NOMO-1 treated with dmso at 0.1 percent for 144 hours (cell line): ENCODE data around the gene ARHGAP33.
A peak's percentile ranks its signal among the peaks of the same experiment; 100 is the strongest.

ENCODE experiments used
- DNase-seq: peaks from one replicate; lab custom pipeline; 2025; ENCODE audit not compliant: unreplicated experiment; lab: John Stamatoyannopoulos, UW

Gene ARHGAP33

DNA sequence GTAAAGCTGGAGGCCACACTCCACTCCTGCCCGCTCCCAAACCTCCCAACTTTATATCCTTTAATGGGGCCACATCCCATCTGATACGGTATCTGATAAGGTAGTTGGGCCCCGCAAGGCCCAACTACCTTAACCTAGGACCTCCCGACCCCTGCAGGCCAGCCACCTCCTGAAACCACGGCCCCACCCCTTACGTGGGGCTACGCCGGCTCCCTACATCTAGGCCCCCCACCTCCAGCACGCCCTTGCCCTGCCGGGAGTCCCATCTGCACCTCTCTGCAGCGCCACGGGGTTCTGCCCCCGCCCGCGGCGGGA, 35.3 kb upstream of the ARHGAP33 start:
- DNase-seq: no peak

DNA sequence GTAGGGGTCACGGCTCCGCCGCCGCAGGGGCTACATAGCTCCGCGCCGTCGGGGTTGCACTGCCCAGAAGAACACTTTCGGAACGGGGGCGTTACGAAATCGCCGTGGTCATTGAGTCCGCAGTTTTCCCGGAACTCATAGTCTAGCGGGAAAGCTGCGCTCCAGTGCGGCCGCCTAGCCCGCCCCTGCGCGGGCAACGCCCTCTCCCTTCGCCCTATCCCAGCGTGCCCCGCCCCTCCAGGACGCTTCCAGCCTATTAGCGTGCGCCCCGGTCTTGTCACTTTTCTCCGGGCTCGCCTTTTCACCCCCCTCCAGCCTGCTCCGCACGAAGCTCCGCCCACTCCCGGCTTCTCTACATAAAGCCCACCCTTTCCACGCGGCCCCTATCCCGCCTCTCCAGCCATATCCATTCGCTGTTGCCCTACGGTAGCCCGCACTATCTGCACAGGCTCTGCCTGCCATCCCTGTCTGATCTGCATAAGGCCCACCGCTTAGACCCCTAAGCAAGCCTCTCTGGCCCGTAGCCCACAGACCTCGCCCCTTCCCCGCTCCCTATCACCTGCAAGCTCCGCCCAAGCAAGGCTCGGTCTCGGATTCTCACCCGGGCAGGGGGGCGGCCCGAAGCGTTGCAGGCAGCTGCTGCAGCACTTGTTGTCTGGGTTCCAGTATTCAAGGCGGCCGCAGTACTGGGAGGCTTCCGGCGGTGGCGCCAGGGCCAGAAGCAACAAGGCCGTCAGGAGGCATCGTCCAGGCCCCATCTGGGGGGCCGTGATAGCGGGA, 34.8 kb upstream of the ARHGAP33 start:
- peak; percentile 95 for DNase-seq

DNA sequence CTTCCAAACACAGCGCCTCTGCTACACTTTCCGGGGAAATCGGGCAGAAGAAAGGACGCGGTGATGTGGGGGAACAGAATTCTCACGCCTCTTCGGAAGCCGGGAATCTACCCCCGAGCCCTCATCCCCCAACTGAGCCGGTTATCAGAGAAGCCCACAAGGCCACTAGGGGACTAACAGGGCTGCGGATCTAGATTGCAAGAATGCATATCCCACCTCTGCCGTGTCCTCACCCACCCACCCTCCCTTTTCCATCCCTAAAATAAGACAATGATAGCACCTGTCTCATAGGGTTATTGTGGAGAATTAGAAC, 34.2 kb upstream of the ARHGAP33 start:
- no peak for DNase-seq

DNA sequence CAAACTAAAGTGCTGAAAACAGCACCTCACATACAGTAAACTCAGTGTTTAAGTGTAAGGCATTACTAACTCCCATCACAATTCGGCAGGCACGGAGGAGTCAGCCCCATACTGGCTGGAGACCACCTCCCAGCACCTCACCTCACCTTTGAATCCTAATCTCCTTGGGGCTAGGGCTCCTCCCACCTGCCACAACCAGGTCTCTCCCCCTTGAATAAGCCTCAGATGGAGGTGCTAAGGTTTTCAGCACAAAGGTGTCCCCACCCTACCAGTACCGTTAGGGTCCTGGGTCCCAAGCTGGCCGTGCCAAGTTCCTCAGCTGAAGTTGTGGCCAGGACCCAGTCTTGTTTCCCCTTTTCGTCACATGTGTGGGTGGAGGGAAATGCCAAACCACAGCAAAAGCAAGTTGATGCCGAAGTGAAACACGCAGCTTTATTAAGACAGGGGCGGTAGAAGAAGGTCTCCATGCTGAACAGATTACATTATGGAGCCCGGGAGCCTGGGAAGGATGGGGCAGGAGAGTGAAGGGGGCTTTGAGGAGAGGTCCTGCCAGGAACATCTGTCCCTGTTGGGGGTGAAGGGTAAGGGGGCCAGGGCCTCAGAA, 33.1 kb upstream of the ARHGAP33 start, which contains the start of gene IGFLR1:
Gene IGFLR1 (minus strand): TSS at position 332 of the 604 bp plus-strand sequence. CDS start 1,272 bp downstream, outside the sequence.
- peak; percentile 58 for DNase-seq

DNA sequence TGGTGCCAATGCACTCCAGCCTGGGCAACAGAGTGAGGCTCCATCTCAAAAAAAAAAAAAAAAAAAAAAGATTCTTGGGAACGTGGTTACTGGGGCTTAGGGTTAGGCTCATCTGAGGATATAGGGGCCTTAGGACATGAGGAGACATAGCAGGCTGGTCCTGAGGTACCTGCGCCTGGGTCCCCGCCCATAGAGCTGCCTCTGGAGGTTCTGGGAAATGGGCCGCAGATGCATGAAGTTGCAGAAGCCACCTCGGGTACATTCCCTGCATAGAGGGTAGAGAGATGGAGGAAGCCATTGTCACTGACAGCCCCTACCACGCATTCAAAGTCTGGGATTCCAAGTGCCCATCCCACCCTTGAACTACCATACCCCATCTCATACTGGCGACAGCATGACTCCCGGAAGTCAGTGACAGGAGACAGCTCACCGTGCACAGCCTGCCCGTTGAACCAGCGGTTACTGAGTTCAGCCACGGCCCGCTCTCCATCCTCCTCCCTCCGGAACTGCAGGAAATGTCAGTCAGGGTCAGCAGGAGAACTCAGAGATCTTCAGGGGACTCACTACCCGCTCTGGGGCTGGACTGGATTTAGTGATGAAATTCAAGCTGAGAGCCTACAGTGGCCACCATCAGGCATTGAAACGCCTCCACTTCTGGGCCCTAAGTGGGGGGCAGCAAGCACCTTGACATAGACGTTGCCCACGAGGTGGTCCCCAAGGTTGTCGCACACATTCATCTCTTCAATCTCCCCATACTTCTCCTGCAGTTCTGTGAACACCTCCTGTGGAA, 31.5 kb upstream of the ARHGAP33 start:
- DNase-seq: no peak

DNA sequence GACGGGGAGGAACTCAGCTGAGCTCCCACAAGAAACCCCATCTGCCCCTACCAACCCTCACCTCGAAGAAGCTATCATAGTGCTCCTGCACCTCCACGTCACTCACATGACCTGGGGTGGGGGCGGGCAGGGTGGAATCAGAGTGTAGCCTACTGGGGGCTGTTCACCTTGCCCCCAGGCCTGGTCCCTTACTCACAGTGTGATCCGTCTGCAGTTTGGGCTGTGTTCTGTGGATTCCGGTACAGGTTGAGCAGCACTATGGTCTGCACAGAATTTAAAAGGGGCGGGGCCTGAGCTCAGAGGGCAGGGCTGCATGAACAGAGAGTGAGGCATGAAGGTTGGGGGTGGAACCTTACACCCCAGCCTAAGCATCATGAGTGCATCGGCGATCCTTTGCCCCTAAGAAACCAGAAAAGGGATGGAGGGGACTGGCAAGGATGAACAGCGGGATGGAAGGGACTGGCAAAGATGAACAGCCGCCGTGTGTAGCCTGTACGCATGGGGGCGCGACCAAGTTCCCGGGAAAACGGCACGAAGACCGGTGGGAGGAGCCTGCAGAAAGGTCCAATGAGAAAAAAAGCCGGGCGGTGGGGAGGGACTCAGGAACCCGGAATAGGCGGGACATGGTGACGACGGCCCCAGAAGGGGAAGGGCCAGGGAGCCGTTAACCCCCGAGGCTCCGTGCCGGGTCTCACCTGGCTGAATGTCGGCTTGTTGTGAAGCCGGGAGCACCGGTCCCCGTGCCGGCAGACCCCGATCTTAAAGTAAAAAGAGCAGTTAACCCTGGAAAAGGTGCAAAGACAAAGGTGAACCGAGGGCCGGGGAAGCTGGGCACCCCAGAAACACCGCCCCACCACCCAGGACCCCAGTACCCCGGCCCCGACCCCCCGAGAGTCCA, 30.7 kb upstream of the ARHGAP33 start:
- DNase-seq: peak; percentile 86

DNA sequence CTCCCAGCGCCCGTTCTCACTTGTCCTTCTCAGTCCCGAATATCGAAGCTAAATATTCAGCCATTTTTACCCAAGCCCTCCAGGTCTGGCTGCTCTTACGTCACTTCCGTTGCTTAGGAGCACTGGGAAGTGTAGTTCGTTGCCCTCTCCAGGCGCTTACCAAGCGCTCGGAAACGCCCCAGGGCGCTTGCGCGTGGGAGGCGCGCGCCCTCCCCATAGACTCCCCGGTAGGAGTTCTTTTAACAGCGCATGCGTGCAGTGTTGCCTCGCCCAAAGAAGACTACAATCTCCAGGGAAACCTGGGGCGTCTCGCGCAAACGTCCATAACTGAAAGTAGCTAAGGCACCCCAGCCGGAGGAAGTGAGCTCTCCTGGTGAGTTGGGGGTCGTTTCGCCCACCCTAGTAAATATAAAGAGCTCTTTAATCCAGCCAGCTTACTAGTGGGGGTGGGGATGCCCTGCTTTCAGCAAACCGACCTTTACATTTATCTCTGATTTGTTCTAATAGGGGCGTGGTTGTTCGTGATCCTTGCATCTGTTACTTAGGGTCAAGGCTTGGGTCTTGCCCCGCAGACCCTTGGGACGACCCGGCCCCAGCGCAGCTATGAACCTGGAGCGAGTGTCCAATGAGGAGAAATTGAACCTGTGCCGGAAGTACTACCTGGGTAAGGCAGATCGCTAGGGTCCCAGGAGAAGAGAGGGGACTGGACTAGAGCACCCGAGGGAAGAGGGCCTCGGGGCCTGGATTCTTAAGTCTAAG, 29.9 kb upstream of the ARHGAP33 start, which contains the start of the genes PSENEN and U2AF1L4:
Gene PSENEN (plus strand): TSS at position 324 of the 759 bp plus-strand sequence. CDS start 280 bp downstream, at position 604.
Gene U2AF1L4 (minus strand): TSS at position 91 of the 759 bp plus-strand sequence. CDS start 27 bp downstream, at position 64.
- DNase-seq: peak; percentile 96

DNA sequence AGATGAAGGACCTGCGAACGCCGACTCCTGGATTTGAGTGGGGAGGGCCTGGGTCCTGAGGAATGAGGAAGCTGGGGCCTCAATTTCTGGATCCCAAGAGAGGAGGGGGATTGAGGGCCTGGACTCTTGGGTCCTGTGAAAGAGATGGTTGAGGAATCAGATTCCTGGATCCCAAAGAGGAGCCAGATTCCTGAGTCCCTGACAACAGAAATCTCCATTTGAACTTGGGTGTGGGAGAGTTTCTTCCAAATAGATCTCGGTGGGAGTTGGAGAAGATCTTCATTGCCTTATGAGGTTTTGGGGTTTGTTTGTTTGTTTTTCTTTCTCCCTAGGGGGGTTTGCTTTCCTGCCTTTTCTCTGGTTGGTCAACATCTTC, 29.3 kb upstream of the ARHGAP33 start:
- DNase-seq: no peak

DNA sequence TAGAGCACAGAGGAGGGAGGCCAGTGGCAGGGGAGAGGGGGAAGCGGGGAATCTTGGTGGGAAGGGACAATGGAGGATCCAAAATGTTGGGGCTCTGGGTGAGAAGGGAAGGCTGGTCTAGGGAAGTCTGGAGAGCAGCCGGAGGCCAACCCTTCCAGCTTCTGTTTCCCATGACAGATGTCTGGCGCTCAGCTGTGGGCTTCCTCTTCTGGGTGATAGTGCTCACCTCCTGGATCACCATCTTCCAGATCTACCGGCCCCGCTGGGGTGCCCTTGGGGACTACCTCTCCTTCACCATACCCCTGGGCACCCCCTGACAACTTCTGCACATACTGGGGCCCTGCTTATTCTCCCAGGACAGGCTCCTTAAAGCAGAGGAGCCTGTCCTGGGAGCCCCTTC, 28.8 kb upstream of the ARHGAP33 start:
- no peak for DNase-seq

DNA sequence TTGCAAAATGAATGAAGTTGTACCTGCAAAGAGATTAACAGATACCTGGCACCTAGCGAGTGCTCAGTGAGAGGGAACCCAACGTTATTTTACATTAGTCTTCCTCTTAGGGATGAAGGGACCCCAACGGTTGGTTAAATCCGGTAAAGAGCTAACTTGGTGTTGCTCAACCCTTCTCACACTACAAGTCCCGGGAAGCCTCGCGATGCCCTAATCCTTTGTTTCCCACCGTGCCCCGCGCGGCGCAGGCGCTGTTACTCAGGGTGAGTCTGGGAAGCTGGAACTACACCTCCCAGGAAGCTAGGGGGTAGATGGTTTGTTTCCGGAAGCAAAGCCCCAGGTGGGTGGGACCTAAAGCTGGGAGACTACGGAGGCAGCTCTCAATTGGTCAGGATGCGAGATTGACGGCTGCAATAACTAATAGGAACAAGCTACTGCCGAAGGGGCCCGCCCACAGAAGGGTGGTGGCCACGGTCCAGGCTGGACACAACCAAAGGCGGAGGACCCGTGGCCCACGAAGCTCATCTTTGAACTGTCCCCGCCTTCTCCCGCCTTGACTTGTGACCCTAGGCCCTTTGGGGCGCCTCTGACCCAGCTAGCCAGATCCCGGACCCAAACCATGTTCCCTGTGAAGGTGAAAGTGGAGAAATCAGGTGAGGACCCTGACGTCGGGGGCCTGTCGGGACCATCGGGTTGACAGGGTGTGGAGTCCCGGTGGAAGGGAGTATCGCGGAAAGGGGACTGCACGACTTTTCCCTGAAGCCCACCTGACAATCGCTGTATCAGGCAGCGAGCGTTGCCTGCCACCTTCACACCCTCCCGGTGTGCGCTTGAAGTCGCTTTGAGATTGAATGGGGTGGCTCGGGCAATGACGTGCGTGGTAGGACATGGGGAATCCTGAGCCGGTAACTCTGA, 27.0 kb upstream of the ARHGAP33 start, which contains the start of gene LIN37:
Gene LIN37 (plus strand): TSS at position 471 of the 915 bp plus-strand sequence. CDS start 149 bp downstream, at position 620.
- DNase-seq: peak; percentile 98

DNA sequence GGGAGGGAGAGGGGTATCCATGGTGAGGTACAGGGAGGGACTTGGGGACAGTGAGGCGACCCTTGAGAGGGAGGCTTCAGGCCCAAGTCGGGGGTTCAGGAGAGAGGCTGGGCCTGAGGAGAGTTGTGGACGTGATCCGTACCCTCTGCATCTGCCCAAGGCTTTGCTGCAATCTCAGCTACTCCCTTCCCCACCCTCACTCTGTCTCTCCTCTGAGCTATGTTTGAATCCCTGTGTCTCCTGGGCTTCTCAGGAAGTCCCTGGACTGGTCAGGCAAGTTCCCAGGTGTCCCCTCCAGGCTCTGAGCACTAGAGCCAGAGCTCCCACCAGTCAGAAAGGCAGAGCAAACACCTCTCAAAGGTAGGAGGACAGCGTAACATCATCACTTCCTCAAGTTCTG, 25.2 kb upstream of the ARHGAP33 start:
- no peak for DNase-seq

DNA sequence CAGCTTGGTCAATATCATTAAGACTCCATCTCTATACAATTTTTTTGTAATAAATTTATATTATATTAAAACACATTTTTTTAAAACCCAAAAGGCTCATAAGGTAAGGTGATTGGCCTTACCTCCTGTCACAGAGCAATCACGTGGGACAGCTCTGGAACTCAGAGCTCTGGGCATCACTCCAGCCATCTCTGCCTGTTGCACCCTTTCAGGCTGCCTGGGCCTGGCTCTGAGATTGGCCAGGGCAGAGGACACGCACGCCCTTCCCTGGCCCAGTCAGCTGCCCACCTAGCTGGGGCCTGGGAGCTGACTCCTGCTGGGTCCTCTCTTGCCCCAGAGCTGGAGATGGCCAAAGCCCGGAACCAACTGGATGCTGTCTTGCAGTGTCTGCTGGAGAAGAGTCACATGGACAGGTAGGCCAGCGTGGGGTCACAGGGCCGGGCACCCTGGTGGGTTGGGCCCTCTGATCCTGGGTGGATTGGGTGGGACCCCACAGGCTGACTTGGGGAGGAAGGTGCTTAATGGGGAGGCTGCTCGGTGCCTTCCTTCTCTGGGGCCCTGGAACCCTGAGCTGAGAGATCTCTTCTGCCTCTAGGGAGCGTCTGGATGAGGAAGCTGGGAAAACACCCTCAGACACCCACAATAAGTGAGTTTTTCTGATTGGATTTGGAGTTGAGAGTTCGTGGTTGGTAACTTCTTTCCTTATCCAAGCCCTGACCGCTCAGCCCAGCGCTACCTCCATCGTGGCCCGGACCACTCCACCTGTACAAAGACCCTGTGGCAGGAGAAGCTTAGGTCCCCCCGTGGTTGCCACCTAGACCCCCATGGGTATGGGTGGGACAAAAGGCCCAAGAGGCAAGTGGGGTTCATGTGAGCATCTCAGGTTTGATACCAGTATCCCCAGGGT, 23.3 kb upstream of the ARHGAP33 start:
- no peak for DNase-seq

DNA sequence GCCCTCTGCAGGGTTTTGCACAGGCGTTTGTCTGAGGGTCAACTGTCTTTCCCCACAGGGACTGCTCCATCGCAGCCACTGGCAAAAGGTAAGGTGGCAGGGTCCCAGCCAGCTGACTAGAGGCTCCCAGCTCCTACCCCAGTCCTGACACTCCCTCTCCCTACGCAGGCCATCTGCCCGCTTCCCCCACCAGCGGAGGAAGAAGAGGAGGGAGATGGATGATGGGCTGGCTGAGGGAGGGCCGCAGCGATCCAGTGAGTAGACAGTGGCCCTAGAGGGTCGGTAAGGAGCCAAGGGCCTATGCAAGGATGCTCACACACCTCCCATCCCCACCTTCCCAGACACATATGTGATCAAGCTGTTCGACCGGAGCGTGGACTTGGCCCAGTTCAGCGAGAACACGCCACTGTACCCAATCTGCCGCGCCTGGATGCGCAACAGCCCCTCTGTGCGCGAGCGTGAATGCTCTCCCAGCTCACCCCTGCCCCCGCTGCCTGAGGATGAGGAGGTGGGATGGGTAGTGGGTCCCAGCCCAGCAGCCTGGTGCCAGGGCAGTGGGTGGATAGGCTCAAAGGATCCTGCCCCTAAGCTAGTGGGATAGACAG, 22.5 kb upstream of the ARHGAP33 start:
- DNase-seq: no peak

DNA sequence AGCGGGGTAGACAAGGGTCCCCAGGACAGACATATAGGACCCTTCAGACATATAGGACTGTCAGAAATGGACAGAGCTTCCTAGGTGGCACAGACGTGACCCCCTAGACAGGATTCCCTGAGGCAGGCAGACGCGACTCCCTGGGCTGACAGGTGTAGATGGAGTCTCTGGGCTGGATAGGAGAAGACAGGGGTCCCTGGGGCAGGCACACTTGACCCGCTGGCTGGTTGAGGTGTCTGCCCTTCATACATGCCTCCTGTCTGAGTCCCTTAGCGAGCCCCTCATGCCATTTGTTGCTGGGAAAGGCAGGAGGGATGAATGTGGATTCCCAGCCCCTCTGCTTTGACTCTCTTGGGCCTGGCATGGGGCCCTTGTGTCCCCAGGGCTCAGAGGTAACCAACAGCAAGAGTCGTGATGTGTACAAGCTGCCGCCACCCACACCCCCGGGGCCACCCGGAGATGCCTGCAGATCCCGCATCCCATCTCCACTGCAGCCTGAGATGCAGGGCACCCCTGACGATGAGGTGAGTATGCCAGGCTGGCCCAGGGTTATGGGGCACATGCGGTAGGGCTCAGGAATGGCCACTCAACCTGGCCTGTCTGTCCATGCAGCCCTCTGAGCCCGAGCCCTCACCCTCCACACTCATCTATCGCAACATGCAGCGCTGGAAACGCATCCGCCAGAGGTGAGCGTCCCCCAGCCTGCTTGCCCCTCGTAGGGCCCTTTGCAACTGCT, 21.6 kb upstream of the ARHGAP33 start:
- DNase-seq: no peak

DNA sequence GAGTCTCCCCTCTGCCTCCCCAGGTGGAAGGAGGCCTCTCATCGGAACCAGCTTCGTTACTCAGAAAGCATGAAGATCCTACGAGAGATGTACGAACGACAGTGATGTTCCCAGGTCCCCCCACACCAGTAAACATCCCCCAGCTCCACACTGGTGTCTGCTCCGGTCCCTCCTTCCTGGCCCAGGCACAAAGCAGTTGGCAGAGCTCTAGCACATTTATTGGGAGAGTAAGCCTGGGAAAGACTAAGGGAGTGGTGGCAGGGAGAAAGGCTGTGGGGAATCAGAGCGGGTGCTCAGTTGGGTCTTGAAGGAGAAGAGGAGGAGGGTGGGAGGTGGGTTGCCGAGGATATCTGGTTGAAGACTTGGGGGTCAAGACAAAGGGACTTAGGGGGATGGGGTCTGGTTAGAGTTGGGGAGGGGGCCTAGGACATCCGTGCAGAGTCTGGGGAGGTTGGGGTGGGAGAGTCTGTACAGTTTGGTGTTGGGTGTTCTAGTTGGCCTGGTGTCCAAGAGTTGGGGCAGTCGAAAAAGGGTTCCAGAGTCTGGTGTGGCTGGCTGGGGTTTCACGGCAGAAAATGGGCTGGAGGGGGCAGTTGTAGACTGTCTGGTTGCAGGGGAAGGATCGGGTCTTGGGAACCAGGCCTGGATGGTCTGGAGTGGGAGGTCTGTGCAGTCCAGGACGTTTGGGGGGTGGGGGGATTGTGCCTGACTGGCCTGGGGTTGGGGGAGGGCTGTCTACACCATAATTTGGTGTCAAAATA, 20.8 kb upstream of the ARHGAP33 start:
- no peak for DNase-seq

DNA sequence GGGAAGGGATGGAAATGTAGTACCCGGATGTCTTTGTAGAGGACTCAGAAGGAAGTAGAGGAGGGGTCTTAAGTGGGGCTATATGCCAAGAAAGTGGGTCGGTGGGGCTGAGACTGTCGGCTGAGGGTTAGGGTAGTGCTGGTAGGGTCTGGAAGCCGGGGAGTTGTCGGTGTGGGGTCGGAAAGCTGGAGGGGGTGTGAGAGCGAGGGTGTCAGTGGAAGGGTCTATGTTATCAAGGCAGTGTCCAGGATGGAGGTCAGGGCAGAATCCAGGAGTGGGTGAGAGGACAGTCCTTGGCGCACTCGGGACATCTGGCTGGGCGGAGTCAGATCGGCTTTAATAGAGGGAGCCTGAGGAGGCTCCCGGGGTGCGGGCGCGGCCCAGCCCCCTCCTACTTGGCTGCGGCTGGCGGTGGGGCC, 20.2 kb upstream of the ARHGAP33 start:
- DNase-seq: no peak
